Endothelial cell of umbilical vein (primary cell): ENCODE data around the gene C19orf67.

Source experiments
- GATA2 ChIP-seq: IDR thresholded peaks from 2 replicates; pipeline ENCODE4 v1.7.0; 2011; ENCODE audit warnings: low read depth, mild to moderate bottlenecking, moderate library complexity, mixed read lengths, low read length; ENCODE audit not compliant: insufficient read length, insufficient read depth
- POLR2A ChIP-seq: IDR thresholded peaks from 2 replicates; pipeline ENCODE4 v1.6.1; 2012; ENCODE audit warnings: low read depth, mild to moderate bottlenecking, control low read depth, low read length
- TF ChIP-seq, protein P1 (sequence below), 2 donors: IDR thresholded peaks; 1 replicate in 1 of 2; 2 replicates in 1 of 2; pipeline ENCODE4 v1.5.1; 2011; ENCODE audit warnings: low read length in 2 of 2, mild to moderate bottlenecking in 2 of 2, moderate library complexity in 2 of 2, control low read depth in 1 of 2, inconsistent platforms in 1 of 2, low read depth in 1 of 2; ENCODE audit not compliant: insufficient read depth in 1 of 2; ENCODE audit errors: extremely low read depth in 1 of 2

DNA sequence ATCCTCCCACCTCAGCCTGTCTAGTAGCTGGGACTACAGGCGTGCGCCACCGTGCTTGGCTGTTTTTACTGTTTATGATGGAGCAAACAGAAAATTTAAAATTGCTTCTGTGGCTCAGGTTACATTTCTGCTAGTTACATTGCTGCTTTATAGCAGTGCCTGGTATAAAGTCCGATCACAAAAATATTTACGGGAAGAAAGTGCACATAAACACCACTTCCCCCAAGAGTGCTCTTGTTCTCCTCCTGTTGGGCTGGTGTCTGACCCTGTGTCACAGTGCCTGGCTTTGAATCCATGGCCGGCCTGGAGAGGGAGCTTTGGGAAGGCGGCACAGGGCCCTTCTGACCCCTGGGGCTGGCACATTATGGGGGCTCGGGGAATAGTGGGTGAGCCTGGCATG, 20.1 kb upstream of the C19orf67 start:
- TF ChIP-seq GATA2 (no peak), POLR2A (no peak)
- TF ChIP-seq, protein P1, sequence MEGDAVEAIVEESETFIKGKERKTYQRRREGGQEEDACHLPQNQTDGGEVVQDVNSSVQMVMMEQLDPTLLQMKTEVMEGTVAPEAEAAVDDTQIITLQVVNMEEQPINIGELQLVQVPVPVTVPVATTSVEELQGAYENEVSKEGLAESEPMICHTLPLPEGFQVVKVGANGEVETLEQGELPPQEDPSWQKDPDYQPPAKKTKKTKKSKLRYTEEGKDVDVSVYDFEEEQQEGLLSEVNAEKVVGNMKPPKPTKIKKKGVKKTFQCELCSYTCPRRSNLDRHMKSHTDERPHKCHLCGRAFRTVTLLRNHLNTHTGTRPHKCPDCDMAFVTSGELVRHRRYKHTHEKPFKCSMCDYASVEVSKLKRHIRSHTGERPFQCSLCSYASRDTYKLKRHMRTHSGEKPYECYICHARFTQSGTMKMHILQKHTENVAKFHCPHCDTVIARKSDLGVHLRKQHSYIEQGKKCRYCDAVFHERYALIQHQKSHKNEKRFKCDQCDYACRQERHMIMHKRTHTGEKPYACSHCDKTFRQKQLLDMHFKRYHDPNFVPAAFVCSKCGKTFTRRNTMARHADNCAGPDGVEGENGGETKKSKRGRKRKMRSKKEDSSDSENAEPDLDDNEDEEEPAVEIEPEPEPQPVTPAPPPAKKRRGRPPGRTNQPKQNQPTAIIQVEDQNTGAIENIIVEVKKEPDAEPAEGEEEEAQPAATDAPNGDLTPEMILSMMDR (IDR thresholded peaks at IDR 0.05; ENCODE audit: extremely low read depth in 1 of 2, insufficient read depth in 1 of 2, low read depth in 1 of 2, low read length in 2 of 2): no peak
